HL-60 (cell line): ENCODE measurements around the gene C6orf132.

Source experiments
- DNase-seq, 2 experiments: peaks; one replicate each; pipeline ENCODE4 v3.0.0-alpha.2; 2010 to 2020; ENCODE audit warnings: low read depth in 1 of 2, low spot score in 1 of 2
- H3K27ac ChIP-seq: fragments of 250-450 bp; sonication (Bioruptor Pico); replicated peaks from 2 replicates; pipeline ENCODE4 v1.5.1; 2020; ENCODE audit warnings: mild to moderate bottlenecking, moderate library complexity
- H3K27me3 ChIP-seq: fragments of 250-450 bp; sonication (Bioruptor Pico); 2 replicates; pipeline ENCODE4 v1.5.1; 2021; ENCODE audit warnings: mild to moderate bottlenecking, moderate library complexity; ENCODE audit not compliant: insufficient read depth, poor library complexity, severe bottlenecking
- H3K4me3 ChIP-seq: replicated peaks from 2 replicates; pipeline ENCODE4 v1.5.1; 2011; ENCODE audit warnings: mild to moderate bottlenecking, control low read depth, low read length; ENCODE audit not compliant: insufficient read depth
- GABPA ChIP-seq: IDR thresholded peaks from 2 replicates; pipeline ENCODE4 v1.6.1; 2012; ENCODE audit warnings: low read depth
- POLR2AphosphoS5 ChIP-seq: IDR thresholded peaks from 2 replicates; pipeline ENCODE4 v1.6.1; 2012; ENCODE audit warnings: low read depth
- SPI1 ChIP-seq: IDR thresholded peaks from 2 replicates; pipeline ENCODE4 v1.6.1; 2012; ENCODE audit warnings: low read depth, mild to moderate bottlenecking, borderline replicate concordance
- TF ChIP-seq, protein P1 (sequence below): IDR thresholded peaks from one replicate; pipeline ENCODE4 v1.5.1; 2011; ENCODE audit warnings: low read length, control low read depth, inconsistent platforms; ENCODE audit not compliant: insufficient read depth
- TF ChIP-seq, protein P2 (sequence below): IDR thresholded peaks from 2 replicates; pipeline ENCODE4 v1.6.1; 2012; ENCODE audit warnings: low read depth; ENCODE audit not compliant: insufficient replicate concordance

C6orf132 gene

GRCh38 chr6:42053601-42054000 is 88.8 kb downstream of the C6orf132 start:
- TF ChIP-seq POLR2AphosphoS5 = no peak
- TF ChIP-seq, protein P1, sequence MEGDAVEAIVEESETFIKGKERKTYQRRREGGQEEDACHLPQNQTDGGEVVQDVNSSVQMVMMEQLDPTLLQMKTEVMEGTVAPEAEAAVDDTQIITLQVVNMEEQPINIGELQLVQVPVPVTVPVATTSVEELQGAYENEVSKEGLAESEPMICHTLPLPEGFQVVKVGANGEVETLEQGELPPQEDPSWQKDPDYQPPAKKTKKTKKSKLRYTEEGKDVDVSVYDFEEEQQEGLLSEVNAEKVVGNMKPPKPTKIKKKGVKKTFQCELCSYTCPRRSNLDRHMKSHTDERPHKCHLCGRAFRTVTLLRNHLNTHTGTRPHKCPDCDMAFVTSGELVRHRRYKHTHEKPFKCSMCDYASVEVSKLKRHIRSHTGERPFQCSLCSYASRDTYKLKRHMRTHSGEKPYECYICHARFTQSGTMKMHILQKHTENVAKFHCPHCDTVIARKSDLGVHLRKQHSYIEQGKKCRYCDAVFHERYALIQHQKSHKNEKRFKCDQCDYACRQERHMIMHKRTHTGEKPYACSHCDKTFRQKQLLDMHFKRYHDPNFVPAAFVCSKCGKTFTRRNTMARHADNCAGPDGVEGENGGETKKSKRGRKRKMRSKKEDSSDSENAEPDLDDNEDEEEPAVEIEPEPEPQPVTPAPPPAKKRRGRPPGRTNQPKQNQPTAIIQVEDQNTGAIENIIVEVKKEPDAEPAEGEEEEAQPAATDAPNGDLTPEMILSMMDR = no peak
- no peak for TF ChIP-seq GABPA
- TF ChIP-seq, protein P2, sequence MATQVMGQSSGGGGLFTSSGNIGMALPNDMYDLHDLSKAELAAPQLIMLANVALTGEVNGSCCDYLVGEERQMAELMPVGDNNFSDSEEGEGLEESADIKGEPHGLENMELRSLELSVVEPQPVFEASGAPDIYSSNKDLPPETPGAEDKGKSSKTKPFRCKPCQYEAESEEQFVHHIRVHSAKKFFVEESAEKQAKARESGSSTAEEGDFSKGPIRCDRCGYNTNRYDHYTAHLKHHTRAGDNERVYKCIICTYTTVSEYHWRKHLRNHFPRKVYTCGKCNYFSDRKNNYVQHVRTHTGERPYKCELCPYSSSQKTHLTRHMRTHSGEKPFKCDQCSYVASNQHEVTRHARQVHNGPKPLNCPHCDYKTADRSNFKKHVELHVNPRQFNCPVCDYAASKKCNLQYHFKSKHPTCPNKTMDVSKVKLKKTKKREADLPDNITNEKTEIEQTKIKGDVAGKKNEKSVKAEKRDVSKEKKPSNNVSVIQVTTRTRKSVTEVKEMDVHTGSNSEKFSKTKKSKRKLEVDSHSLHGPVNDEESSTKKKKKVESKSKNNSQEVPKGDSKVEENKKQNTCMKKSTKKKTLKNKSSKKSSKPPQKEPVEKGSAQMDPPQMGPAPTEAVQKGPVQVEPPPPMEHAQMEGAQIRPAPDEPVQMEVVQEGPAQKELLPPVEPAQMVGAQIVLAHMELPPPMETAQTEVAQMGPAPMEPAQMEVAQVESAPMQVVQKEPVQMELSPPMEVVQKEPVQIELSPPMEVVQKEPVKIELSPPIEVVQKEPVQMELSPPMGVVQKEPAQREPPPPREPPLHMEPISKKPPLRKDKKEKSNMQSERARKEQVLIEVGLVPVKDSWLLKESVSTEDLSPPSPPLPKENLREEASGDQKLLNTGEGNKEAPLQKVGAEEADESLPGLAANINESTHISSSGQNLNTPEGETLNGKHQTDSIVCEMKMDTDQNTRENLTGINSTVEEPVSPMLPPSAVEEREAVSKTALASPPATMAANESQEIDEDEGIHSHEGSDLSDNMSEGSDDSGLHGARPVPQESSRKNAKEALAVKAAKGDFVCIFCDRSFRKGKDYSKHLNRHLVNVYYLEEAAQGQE = no peak
- no peak for TF ChIP-seq SPI1
- H3K4me3 ChIP-seq = no peak overlapping the region
- no peak overlapping the region for H3K27ac ChIP-seq
- no peak for DNase-seq
- H3K27me3 ChIP-seq = no peaks in the 10 kb centered on the region

DNA sequence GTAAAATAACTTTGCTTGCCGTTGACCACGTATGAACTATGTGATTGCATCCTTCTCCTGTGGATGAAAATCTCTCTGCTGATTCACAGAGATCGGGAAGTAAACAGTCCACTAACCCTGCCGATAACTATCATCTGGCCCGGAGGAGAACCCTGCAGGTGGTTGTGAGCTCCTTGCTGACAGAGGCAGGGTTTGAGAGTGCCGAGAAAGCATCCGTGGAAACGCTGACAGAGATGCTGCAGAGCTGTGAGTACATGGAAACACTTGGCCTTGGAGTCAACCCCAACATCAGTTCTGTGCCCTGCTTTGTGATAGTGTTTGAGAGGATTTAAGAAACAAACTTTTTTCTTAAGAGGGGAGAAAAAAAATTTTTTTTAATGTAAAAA is 91.2 kb downstream of the C6orf132 start:
- DNase-seq = no peak
- TF ChIP-seq, protein P2 = no peak

More for the DNA sequence above, 91.2 kb downstream of the C6orf132 start:
- Histone ChIP-seq H3K4me3 (peak overlapping the region; percentile 57), H3K27ac (peak overlapping the region; percentile 89), H3K27me3 (no peaks in the 10 kb centered on the region)
